ENCODE data around the gene DBET.
"Not testable (repeated sequence)": the region's sequence is repeated elsewhere in the genome, so short reads cannot be mapped to it uniquely, and the experiment has no call there.

DBET gene

GRCh38 chr4:190064342-190064741, at the start of gene DBET:
Gene DBET (plus strand): TSS chr4:190064502.
- not testable (repeated sequence) for DNase-seq

GRCh38 chr4:190014771-190015537, 49.3 kb upstream of the DBET start:
- no peak for DNase-seq

- DNase-seq, result no peak
These were observed 48.5 kb upstream of the DBET start for GRCh38 chr4:190015538-190016368.

GRCh38 chr4:190016369-190017289, 47.7 kb upstream of the DBET start:
- DNase-seq, result no peak

GRCh38 chr4:190017357-190018200, 46.7 kb upstream of the DBET start:
- no peak for DNase-seq

- no peak for DNase-seq
These were observed 45.9 kb upstream of the DBET start for GRCh38 chr4:190018201-190018920.

GRCh38 chr4:190019023-190019858, 45.1 kb upstream of the DBET start:
- no peak for DNase-seq

- DNase-seq, result not testable (repeated sequence)
These were observed 44.3 kb upstream of the DBET start for GRCh38 chr4:190019859-190020463.

GRCh38 chr4:190020790-190021717, 43.2 kb upstream of the DBET start:
- no peak for DNase-seq

- not testable (repeated sequence) for DNase-seq
These were observed 42.3 kb upstream of the DBET start for GRCh38 chr4:190021973-190022372.

GRCh38 chr4:190022614-190023281, 41.6 kb upstream of the DBET start:
- not testable (repeated sequence) for DNase-seq

- not testable (repeated sequence) for DNase-seq
These were observed 37.1 kb upstream of the DBET start, which contains the start of gene FRG2 for GRCh38 chr4:190027156-190027555. Gene FRG2 (minus strand): TSS chr4:190027256. CDS start chr4:190027204, 52 bp downstream.

GRCh38 chr4:190031264-190031663, 33.0 kb upstream of the DBET start:
- not testable (repeated sequence) for DNase-seq

GRCh38 chr4:190037704-190038388, 26.5 kb upstream of the DBET start:
- not testable (repeated sequence) for DNase-seq

GRCh38 chr4:190040873-190041272, 23.4 kb upstream of the DBET start:
- DNase-seq, result not testable (repeated sequence)

- not testable (repeated sequence) for DNase-seq
These were observed 16.7 kb upstream of the DBET start for GRCh38 chr4:190047627-190048026.

All from NCI-H510A (cell line).